WTC11 (cell line): ENCODE results near the gene RABEP2. TPM values are rescaled to one million over a fixed set of nuclear protein-coding genes. Genes with fewer than 3 reads are reported as not detected.

Source experiments
- ATF1 ChIP-seq: sonication (generic); formaldehyde crosslinking; IDR thresholded peaks from 2 replicates; pipeline ENCODE4 v1.8.1; 2023; ENCODE audit warnings: mild to moderate bottlenecking, moderate library complexity, missing genetic modification reagents
- CREM ChIP-seq: sonication (generic); formaldehyde crosslinking; IDR thresholded peaks from 2 replicates; pipeline ENCODE4 v1.8.1; 2022; ENCODE audit warnings: mild to moderate bottlenecking, missing genetic modification reagents, moderate library complexity
- EMX1 ChIP-seq: fragments of 250-450 bp; sonication (Bioruptor Pico); IDR thresholded peaks from 2 replicates; pipeline ENCODE4 v1.8.0; 2021; ENCODE audit warnings: mild to moderate bottlenecking
- FOXJ3 ChIP-seq: sonication (generic); formaldehyde crosslinking; IDR thresholded peaks from 2 replicates; pipeline ENCODE4 v1.9.0; 2021; ENCODE audit warnings: missing genetic modification reagents, mild to moderate bottlenecking, borderline replicate concordance
- FOXK1 ChIP-seq: sonication (generic); formaldehyde crosslinking; IDR thresholded peaks from 2 replicates; pipeline ENCODE4 v1.8.0; 2022; ENCODE audit warnings: mild to moderate bottlenecking, moderate library complexity, missing genetic modification reagents
- FOXP1 ChIP-seq: sonication (generic); formaldehyde crosslinking; IDR thresholded peaks from 2 replicates; pipeline ENCODE4 v1.8.0; 2022; ENCODE audit warnings: missing genetic modification reagents, mild to moderate bottlenecking, moderate library complexity, borderline replicate concordance
- GABPB1 ChIP-seq: sonication (generic); formaldehyde crosslinking; IDR thresholded peaks from 2 replicates; pipeline ENCODE4 v1.8.1; 2023; ENCODE audit warnings: mild to moderate bottlenecking, missing genetic modification reagents
- IRF2 ChIP-seq: sonication (generic); formaldehyde crosslinking; IDR thresholded peaks from 2 replicates; pipeline ENCODE4 v1.8.0; 2022; ENCODE audit warnings: low read depth, missing genetic modification reagents, borderline replicate concordance
- KAT7 ChIP-seq: sonication (generic); formaldehyde crosslinking; IDR thresholded peaks from 2 replicates; pipeline ENCODE4 v1.8.1; 2023; ENCODE audit warnings: missing genetic modification reagents, mild to moderate bottlenecking, borderline replicate concordance
- NR1H2 ChIP-seq: sonication (generic); formaldehyde crosslinking; IDR thresholded peaks from 2 replicates; pipeline ENCODE4 v1.9.0; 2021; ENCODE audit warnings: mild to moderate bottlenecking, moderate library complexity, missing genetic modification reagents
- NR3C1 ChIP-seq: sonication (generic); formaldehyde crosslinking; conservative IDR thresholded peaks from 2 replicates; pipeline ENCODE4 v1.8.1; 2023; ENCODE audit warnings: low read depth, mild to moderate bottlenecking, missing genetic modification reagents
- RORB ChIP-seq: fragments of 250-450 bp; sonication (Bioruptor Pico); IDR thresholded peaks from 2 replicates; pipeline ENCODE4 v1.9.0; 2021; ENCODE audit warnings: mild to moderate bottlenecking
- SP1 ChIP-seq: sonication (generic); formaldehyde crosslinking; conservative IDR thresholded peaks from 2 replicates; pipeline ENCODE4 v1.8.1; 2022; ENCODE audit warnings: missing genetic modification reagents
- TCF7 ChIP-seq: sonication (generic); formaldehyde crosslinking; IDR thresholded peaks from 2 replicates; pipeline ENCODE4 v1.8.0; 2022; ENCODE audit warnings: mild to moderate bottlenecking, low read depth, missing genetic modification reagents, moderate library complexity
- ZNF232 ChIP-seq: sonication (generic); formaldehyde crosslinking; IDR thresholded peaks from 2 replicates; pipeline ENCODE4 v1.8.0; 2022; ENCODE audit warnings: mild to moderate bottlenecking, missing genetic modification reagents
- ZNF317 ChIP-seq: sonication (generic); formaldehyde crosslinking; IDR thresholded peaks from 2 replicates; pipeline ENCODE4 v1.8.1; 2023; ENCODE audit warnings: low read depth, mild to moderate bottlenecking, moderate library complexity, missing genetic modification reagents, borderline replicate concordance
- ZNF416 ChIP-seq: fragments of 250-450 bp; sonication (Bioruptor Pico); IDR thresholded peaks from 2 replicates; pipeline ENCODE4 v1.9.0; 2021; ENCODE audit warnings: mild to moderate bottlenecking, inconsistent platforms
- ZNF423 ChIP-seq: fragments of 250-450 bp; sonication (Bioruptor Pico); IDR thresholded peaks from 2 replicates; pipeline ENCODE4 v2.1.2; 2022; ENCODE audit warnings: mild to moderate bottlenecking, moderate library complexity
- total RNA-seq: library from RNA; stranded (reverse); gene quantifications from 3 replicates; pipeline ENCODE4 v1.2.3, GENCODE V29; 2021
- TF ChIP-seq, protein P1 (sequence below): fragments of 250-450 bp; sonication (Bioruptor Pico); conservative IDR thresholded peaks from 2 replicates; pipeline ENCODE4 v1.9.0; 2021; ENCODE audit warnings: mild to moderate bottlenecking
- TF ChIP-seq, protein P2 (sequence below): sonication (generic); formaldehyde crosslinking; IDR thresholded peaks from 2 replicates; pipeline ENCODE4 v1.8.1; 2023; ENCODE audit warnings: mild to moderate bottlenecking, missing genetic modification reagents
- TF ChIP-seq, protein P3 (sequence below): sonication (generic); formaldehyde crosslinking; IDR thresholded peaks from 2 replicates; pipeline ENCODE4 v1.8.0; 2023; ENCODE audit warnings: mild to moderate bottlenecking, missing genetic modification reagents
- TF ChIP-seq, protein P4 (sequence below): fragments of 250-450 bp; sonication (Bioruptor Pico); IDR thresholded peaks from 2 replicates; pipeline ENCODE4 v1.8.0; 2021; ENCODE audit warnings: mild to moderate bottlenecking
- TF ChIP-seq, protein P5 (sequence below): sonication (generic); formaldehyde crosslinking; IDR thresholded peaks from 2 replicates; pipeline ENCODE4 v1.8.0; 2022; ENCODE audit warnings: missing genetic modification reagents
- TF ChIP-seq, protein P6 (sequence below): sonication (generic); formaldehyde crosslinking; IDR thresholded peaks from 2 replicates; pipeline ENCODE4 v1.8.0; 2023; ENCODE audit warnings: missing genetic modification reagents, mild to moderate bottlenecking, borderline replicate concordance

The RABEP2 gene
- total RNA-seq, 1 experiment from 2014 or later, result 24.0 TPM

DNA sequence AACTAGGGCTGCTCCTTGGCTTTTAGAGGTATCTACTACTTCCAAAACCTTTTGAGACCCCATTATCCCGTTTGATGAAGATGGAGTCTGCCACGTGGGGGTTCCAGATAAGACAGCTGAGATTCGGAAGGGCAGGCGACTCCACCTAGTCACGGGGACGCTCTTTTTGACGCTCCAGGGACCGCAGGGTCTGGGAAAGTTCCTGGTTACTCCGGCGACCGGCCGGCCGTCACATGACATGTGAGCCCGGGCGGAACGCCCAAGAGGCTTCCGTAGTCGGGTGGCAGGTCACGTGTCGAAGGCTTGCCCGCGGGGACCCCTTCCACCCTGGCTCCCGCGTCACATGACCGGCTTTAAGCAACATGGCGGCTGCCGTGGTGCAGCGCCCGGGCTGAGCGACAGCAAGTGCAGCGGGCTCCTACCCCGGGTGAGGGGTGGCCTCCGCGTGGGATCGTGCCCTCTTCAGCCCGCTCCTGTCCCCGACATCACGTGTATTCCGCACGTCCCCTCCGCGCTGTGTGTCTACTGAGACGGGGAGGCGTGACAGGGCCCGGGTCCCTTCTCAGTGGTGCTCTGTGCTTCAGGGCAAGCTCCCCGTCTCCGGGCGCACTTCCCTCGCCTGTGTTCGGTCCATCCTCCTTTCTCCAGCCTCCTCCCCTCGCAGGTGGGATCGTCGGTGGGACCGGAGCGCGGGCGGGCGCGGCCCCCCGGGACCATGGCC lies 49.6 kb upstream of the RABEP2 start, which contains the start of gene SPNS1 (continued):
- no peak for TF ChIP-seq TCF7
- TF ChIP-seq, protein P1, sequence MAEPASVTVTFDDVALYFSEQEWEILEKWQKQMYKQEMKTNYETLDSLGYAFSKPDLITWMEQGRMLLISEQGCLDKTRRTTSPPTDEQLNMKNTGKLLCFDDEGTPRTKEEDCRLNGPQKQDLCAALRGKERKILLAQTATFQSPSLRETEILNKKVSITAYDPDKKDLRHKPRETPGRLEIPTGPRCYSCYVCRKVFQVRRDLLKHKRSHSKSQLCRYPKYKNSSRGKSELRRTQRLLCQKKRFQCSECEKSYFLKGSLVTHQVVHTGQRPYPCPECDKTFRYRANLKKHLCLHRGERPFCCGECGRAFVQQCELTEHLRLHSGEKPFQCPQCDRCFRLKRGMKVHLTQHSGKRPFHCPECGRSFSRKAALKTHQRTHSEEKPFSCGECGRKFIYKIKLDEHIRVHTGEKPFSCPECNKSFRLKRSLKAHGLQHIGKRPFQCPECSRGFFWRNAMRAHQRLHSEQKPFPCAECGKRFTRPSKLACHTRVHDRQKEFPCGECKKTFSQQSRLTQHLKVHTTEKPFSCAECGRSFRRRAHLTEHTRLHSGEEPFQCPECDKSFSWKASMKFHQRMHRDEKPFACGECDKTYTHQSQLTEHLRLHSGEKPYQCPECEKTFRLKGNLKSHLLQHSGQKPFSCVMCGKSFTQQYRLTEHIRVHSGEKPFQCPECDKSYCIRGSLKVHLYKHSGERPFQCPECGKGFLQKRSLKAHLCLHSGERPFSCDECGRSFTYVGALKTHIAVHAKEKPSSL (CRISPR knock-in tag), result no peak
- TF ChIP-seq, protein P2, sequence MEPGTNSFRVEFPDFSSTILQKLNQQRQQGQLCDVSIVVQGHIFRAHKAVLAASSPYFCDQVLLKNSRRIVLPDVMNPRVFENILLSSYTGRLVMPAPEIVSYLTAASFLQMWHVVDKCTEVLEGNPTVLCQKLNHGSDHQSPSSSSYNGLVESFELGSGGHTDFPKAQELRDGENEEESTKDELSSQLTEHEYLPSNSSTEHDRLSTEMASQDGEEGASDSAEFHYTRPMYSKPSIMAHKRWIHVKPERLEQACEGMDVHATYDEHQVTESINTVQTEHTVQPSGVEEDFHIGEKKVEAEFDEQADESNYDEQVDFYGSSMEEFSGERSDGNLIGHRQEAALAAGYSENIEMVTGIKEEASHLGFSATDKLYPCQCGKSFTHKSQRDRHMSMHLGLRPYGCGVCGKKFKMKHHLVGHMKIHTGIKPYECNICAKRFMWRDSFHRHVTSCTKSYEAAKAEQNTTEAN (CRISPR knock-in tag), result peak; percentile 44; the same call in 1 of the 2 replicates
- TF ChIP-seq ZNF423 (CRISPR knock-in tag), result no peak
- no peak for TF ChIP-seq RORB (CRISPR knock-in tag)
- no peak for TF ChIP-seq IRF2 (CRISPR knock-in tag)
- no peak for TF ChIP-seq ZNF317
- TF ChIP-seq KAT7 (CRISPR knock-in tag), result no peak
- TF ChIP-seq SP1, result peak; percentile 88
- no peak; the same call in 1 of the 2 replicates for TF ChIP-seq GABPB1 (CRISPR knock-in tag)
- TF ChIP-seq NR1H2 (CRISPR knock-in tag), result no peak
- no peak for TF ChIP-seq ATF1 (CRISPR knock-in tag)
- no peak for TF ChIP-seq FOXJ3 (CRISPR knock-in tag)
- TF ChIP-seq NR3C1 (CRISPR knock-in tag), result no peak
- no peak for TF ChIP-seq EMX1
- TF ChIP-seq CREM, result peak; percentile 79; the same call in 1 of the 2 replicates
- TF ChIP-seq, protein P3, sequence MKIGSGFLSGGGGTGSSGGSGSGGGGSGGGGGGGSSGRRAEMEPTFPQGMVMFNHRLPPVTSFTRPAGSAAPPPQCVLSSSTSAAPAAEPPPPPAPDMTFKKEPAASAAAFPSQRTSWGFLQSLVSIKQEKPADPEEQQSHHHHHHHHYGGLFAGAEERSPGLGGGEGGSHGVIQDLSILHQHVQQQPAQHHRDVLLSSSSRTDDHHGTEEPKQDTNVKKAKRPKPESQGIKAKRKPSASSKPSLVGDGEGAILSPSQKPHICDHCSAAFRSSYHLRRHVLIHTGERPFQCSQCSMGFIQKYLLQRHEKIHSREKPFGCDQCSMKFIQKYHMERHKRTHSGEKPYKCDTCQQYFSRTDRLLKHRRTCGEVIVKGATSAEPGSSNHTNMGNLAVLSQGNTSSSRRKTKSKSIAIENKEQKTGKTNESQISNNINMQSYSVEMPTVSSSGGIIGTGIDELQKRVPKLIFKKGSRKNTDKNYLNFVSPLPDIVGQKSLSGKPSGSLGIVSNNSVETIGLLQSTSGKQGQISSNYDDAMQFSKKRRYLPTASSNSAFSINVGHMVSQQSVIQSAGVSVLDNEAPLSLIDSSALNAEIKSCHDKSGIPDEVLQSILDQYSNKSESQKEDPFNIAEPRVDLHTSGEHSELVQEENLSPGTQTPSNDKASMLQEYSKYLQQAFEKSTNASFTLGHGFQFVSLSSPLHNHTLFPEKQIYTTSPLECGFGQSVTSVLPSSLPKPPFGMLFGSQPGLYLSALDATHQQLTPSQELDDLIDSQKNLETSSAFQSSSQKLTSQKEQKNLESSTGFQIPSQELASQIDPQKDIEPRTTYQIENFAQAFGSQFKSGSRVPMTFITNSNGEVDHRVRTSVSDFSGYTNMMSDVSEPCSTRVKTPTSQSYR, result no peak
- peak; percentile 97 for TF ChIP-seq FOXK1 (CRISPR knock-in tag)
- TF ChIP-seq, protein P4, sequence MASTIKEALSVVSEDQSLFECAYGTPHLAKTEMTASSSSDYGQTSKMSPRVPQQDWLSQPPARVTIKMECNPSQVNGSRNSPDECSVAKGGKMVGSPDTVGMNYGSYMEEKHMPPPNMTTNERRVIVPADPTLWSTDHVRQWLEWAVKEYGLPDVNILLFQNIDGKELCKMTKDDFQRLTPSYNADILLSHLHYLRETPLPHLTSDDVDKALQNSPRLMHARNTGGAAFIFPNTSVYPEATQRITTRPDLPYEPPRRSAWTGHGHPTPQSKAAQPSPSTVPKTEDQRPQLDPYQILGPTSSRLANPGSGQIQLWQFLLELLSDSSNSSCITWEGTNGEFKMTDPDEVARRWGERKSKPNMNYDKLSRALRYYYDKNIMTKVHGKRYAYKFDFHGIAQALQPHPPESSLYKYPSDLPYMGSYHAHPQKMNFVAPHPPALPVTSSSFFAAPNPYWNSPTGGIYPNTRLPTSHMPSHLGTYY, result no peak
- no peak for TF ChIP-seq ZNF416
- TF ChIP-seq ZNF232 (CRISPR knock-in tag), result 0 out of 2 replicates have a peak, but pooled peaks have one; percentile 82
- TF ChIP-seq FOXP1 (CRISPR knock-in tag), result peak; percentile 87
- TF ChIP-seq, protein P5, sequence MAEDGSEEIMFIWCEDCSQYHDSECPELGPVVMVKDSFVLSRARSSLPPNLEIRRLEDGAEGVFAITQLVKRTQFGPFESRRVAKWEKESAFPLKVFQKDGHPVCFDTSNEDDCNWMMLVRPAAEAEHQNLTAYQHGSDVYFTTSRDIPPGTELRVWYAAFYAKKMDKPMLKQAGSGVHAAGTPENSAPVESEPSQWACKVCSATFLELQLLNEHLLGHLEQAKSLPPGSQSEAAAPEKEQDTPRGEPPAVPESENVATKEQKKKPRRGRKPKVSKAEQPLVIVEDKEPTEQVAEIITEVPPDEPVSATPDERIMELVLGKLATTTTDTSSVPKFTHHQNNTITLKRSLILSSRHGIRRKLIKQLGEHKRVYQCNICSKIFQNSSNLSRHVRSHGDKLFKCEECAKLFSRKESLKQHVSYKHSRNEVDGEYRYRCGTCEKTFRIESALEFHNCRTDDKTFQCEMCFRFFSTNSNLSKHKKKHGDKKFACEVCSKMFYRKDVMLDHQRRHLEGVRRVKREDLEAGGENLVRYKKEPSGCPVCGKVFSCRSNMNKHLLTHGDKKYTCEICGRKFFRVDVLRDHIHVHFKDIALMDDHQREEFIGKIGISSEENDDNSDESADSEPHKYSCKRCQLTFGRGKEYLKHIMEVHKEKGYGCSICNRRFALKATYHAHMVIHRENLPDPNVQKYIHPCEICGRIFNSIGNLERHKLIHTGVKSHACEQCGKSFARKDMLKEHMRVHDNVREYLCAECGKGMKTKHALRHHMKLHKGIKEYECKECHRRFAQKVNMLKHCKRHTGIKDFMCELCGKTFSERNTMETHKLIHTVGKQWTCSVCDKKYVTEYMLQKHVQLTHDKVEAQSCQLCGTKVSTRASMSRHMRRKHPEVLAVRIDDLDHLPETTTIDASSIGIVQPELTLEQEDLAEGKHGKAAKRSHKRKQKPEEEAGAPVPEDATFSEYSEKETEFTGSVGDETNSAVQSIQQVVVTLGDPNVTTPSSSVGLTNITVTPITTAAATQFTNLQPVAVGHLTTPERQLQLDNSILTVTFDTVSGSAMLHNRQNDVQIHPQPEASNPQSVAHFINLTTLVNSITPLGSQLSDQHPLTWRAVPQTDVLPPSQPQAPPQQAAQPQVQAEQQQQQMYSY (CRISPR knock-in tag), result no peak
- TF ChIP-seq, protein P6, sequence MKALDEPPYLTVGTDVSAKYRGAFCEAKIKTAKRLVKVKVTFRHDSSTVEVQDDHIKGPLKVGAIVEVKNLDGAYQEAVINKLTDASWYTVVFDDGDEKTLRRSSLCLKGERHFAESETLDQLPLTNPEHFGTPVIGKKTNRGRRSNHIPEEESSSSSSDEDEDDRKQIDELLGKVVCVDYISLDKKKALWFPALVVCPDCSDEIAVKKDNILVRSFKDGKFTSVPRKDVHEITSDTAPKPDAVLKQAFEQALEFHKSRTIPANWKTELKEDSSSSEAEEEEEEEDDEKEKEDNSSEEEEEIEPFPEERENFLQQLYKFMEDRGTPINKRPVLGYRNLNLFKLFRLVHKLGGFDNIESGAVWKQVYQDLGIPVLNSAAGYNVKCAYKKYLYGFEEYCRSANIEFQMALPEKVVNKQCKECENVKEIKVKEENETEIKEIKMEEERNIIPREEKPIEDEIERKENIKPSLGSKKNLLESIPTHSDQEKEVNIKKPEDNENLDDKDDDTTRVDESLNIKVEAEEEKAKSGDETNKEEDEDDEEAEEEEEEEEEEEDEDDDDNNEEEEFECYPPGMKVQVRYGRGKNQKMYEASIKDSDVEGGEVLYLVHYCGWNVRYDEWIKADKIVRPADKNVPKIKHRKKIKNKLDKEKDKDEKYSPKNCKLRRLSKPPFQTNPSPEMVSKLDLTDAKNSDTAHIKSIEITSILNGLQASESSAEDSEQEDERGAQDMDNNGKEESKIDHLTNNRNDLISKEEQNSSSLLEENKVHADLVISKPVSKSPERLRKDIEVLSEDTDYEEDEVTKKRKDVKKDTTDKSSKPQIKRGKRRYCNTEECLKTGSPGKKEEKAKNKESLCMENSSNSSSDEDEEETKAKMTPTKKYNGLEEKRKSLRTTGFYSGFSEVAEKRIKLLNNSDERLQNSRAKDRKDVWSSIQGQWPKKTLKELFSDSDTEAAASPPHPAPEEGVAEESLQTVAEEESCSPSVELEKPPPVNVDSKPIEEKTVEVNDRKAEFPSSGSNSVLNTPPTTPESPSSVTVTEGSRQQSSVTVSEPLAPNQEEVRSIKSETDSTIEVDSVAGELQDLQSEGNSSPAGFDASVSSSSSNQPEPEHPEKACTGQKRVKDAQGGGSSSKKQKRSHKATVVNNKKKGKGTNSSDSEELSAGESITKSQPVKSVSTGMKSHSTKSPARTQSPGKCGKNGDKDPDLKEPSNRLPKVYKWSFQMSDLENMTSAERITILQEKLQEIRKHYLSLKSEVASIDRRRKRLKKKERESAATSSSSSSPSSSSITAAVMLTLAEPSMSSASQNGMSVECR (CRISPR knock-in tag), result peak; percentile 51; the same call in 1 of the 2 replicates
